HTR-8/SVneo (cell line): Measurements from ENCODE around the gene TAF11L11.
"Not testable (repeated sequence)": the region's sequence is repeated elsewhere in the genome, so short reads cannot be mapped to it uniquely, and the experiment has no call there.

Source experiments
- DNase-seq: peaks from one replicate; pipeline ENCODE4 v3.0.0; 2011; ENCODE audit warnings: low spot score, mixed read lengths; ENCODE audit not compliant: insufficient read length
- FAIRE-seq: peaks from 2 replicates; lab custom pipeline; 2011; peaks lifted over from hg19 to GRCh38; lab: Jason Lieb, UNC

Gene TAF11L11

GRCh38 chr5:17603880-17604279 lies at the start of gene TAF11L11:
Gene TAF11L11, plus strand, starts transcription at chr5:17604183.
- DNase-seq, FAIRE-seq: not testable (repeated sequence)

GRCh38 chr5:17585658-17586057 lies 18.3 kb upstream of the TAF11L11 start, which contains the start of gene TAF11L7:
Gene TAF11L7, minus strand, starts transcription at chr5:17585758.
- not testable (repeated sequence) for FAIRE-seq, DNase-seq

DNA sequence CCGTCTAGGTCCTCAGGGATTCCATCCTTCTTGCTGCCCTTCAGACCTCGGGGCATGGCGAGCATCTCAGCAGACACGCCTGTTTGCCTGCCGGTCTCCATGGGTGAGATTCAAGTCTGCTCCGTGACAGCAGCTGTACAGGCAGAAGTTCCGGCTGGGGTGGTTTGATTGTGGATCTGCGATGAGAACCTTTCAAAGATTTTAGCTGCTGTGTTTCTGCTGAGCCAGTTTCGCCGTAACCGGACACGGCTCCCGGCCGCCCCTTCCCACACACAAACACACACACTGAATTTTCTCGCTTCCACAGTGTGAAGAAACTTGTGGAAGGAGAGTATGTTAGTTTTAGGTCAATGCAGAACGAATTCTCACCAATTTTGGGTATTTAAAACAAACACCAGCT lies 13.1 kb upstream of the TAF11L11 start, which contains the start of gene TAF11L8:
Gene TAF11L8, minus strand, starts transcription at position 101 of the 400 bp plus-strand sequence.
- not testable (repeated sequence) for DNase-seq, FAIRE-seq

- not testable (repeated sequence) for FAIRE-seq, DNase-seq
Observed at GRCh38 chr5:17594255-17594654, 9.7 kb upstream of the TAF11L11 start, which contains the start of gene TAF11L9. Gene TAF11L9, minus strand, starts transcription at chr5:17594394.

GRCh38 chr5:17597728-17598127 lies 6.3 kb upstream of the TAF11L11 start, which contains the start of gene TAF11L10:
Gene TAF11L10, minus strand, starts transcription at chr5:17597828.
- FAIRE-seq, DNase-seq: not testable (repeated sequence)

GRCh38 chr5:17604951-17605350 lies 968 bp downstream of the TAF11L11 start:
- DNase-seq = no peak
- peak; percentile 20 for FAIRE-seq

DNA sequence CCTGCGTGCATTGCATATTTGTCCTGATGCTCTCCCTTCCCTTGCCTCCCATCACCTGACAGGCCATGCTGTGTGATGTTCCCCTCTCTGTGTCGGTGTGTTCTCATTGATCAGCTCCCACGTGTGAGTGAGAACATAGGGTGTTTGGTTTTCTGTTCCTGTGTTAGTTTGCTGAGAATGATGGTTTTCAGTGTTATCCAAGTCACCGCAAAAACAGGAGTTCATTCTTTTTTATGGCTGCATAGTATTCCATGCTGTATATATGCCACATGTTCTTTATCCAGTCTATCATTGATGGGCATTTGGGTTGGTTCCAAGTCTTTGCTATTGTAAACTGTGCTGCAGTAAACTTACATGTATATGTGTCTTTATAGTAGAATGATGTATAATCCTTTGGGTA lies 3.5 kb downstream of the TAF11L11 start:
- not testable (repeated sequence) for DNase-seq
- peak; percentile 54 for FAIRE-seq

- not testable (repeated sequence) for FAIRE-seq, DNase-seq
Observed at GRCh38 chr5:17610092-17610491, 6.1 kb downstream of the TAF11L11 start, which contains the start of gene TAF11L12. Gene TAF11L12, plus strand, starts transcription at chr5:17610392.

DNA sequence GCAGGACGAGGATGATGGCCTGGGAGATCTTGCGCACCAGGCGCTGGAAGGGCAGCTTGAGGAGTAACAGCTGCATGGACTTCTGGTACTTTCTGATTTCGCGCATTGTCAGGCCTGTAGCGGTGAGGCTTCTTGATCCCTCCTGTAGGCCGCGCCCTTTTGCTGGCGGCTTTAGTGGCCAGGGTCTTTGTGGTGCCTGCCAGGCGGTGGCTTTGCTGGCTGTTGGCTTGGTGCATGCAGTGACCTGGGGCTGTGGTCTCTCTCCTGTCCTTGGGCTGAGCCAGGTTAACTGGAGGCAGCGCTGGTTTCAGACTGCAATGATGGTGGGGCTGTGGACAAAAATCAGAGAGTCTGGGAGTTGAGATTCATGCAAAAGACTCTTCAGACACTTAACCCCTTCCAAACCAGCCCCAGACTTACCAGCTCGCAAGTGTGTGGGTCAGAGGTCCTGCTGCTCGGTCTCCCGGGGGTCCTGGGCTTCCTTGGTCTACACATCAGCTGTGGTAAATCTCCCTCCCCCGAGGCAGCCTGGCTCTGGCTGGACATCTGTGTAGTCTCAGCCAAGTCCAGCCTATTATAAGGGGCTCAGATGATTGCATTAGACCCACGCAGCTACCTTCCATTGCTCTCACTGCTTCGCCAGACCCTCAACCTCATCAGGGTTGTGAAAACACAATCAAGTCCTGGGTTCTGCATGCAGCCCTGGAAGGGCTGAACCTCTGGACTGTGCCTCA lies 11.1 kb downstream of the TAF11L11 start:
- no peak for DNase-seq
- FAIRE-seq = no peak

DNA sequence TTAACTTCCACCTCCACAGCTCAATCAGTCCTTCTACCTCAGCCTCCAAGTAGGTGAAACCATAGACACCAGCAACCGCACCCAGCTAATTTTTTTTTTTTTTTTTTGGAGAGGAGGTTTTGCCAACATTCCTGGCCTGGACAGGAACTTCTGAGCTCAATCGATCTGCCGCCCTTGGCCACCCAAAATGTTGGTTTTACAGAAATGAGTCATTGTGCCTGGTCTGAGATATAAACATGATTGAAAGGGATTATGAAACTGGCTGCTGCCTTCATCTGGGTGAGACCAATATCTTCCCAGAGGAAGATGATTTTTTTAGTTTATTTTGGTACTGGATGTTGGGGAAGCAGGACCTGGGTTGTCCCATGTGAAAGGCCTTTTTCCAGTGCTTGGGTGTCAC lies 15.4 kb downstream of the TAF11L11 start:
- DNase-seq (no peak), FAIRE-seq (no peak)

DNA sequence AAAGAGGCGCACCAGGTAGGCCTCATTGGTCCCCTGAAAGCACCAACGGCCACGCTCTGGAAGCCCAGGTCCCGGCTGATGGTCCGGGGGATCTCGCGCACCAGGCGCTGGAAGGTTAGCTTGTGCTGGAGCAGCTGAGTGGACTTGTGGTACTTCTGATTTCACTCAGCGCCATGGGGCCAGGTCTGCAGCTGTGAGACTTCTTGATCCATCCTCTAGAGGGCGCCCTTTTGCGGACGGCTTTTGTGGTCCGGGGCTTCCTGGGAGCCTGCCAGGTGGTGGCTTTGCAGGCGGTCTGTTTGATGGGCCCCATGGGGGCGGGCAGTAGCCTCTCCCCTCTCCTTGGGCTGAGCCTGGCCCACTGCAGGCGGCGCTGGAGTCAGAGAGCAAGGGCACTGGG lies 16.6 kb downstream of the TAF11L11 start:
- FAIRE-seq (no peak), DNase-seq (no peak)

GRCh38 chr5:17625686-17626085 lies 21.7 kb downstream of the TAF11L11 start:
- no peak for DNase-seq

GRCh38 chr5:17631788-17632187 lies 27.8 kb downstream of the TAF11L11 start, which contains the start of gene TAF11L13:
Gene TAF11L13, plus strand, starts transcription at chr5:17632088.
- not testable (repeated sequence) for FAIRE-seq, DNase-seq

More at GRCh38 chr5:17625686-17626085, 21.7 kb downstream of the TAF11L11 start:
- no peak for FAIRE-seq

DNA sequence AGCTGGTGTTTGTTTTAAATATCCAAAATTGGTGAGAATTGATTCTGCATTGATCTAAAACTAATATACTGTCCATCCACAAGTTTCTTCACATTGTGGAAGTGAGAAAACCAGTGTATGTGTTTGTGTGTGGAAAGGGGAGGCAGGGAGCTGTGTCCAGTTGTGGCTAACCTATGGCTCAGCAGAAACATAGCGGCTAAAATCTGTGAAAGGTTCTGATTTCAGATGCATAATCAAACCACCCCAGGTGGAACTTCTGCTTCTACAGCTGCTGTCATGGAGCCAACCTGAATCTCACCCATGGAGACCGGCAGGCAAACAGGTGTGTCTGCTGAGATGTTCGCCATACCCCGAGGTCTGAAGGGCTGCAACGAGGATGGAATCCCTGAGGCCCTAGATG lies 30.2 kb downstream of the TAF11L11 start, which contains the start of gene TAF11L14:
Gene TAF11L14, plus strand, starts transcription at position 301 of the 400 bp plus-strand sequence.
- no peak for DNase-seq
- FAIRE-seq = no peak

- DNase-seq, FAIRE-seq: not testable (repeated sequence)
Observed at GRCh38 chr5:17649232-17649631, 45.2 kb downstream of the TAF11L11 start.

- not testable (repeated sequence) for DNase-seq, FAIRE-seq
Observed at GRCh38 chr5:17655201-17655759, 51.3 kb downstream of the TAF11L11 start.
